ENCODE results near the gene PM20D2.

PM20D2 gene

GRCh38 chr6:89131599-89131998 is 14.3 kb upstream of the PM20D2 start:
- Histone ChIP-seq H2AFZ (ENCODE audit: low read depth, low read length) (no peak overlapping the region), H3K4me3 (ENCODE audit: low read length) (no peak overlapping the region), H3K27me3 (ENCODE audit: insufficient read depth, low read length) (no peaks in the 10 kb centered on the region), H3K9me3 (ENCODE audit: low read length) (peaks cover 6% of the 10 kb centered on the region), H3K36me3 (ENCODE audit: insufficient read depth, low read length) (no peaks in the 10 kb centered on the region), H3K4me1 (ENCODE audit: insufficient read depth, low read length) (no peaks in the 10 kb centered on the region)

- Histone ChIP-seq H3K36me3 (ENCODE audit: insufficient read depth, low read length) (no peaks in the 10 kb centered on the region), H3K9me3 (ENCODE audit: low read length) (peaks cover 6% of the 10 kb centered on the region), H3K4me1 (ENCODE audit: insufficient read depth, low read length) (no peaks in the 10 kb centered on the region), H3K4me3 (ENCODE audit: low read length) (no peak overlapping the region), H2AFZ (ENCODE audit: low read depth, low read length) (no peak overlapping the region), H3K27me3 (ENCODE audit: insufficient read depth, low read length) (no peaks in the 10 kb centered on the region)
These were observed 13.8 kb upstream of the PM20D2 start for GRCh38 chr6:89132057-89132456.

GRCh38 chr6:89133981-89134380 is 11.9 kb upstream of the PM20D2 start:
- Histone ChIP-seq H3K27me3 (ENCODE audit: insufficient read depth, low read length) (no peaks in the 10 kb centered on the region), H3K9me3 (ENCODE audit: low read length) (peaks cover 3% of the 10 kb centered on the region), H3K4me3 (ENCODE audit: low read length) (no peak overlapping the region), H2AFZ (ENCODE audit: low read depth, low read length) (no peak overlapping the region), H3K4me1 (ENCODE audit: insufficient read depth, low read length) (no peaks in the 10 kb centered on the region), H3K36me3 (ENCODE audit: insufficient read depth, low read length) (no peaks in the 10 kb centered on the region)

GRCh38 chr6:89134723-89135122 is 11.1 kb upstream of the PM20D2 start:
- no peak overlapping the region for H2AFZ ChIP-seq (ENCODE audit: low read depth, low read length)
- no peaks in the 10 kb centered on the region for H3K27me3 ChIP-seq (ENCODE audit: insufficient read depth, low read length)
- no peaks in the 10 kb centered on the region for H3K4me1 ChIP-seq (ENCODE audit: insufficient read depth, low read length)
- no peaks in the 10 kb centered on the region for H3K9me3 ChIP-seq (ENCODE audit: low read length)
- no peak overlapping the region for H3K4me3 ChIP-seq (ENCODE audit: low read length)
- H3K36me3 ChIP-seq (ENCODE audit: insufficient read depth, low read length) = no peaks in the 10 kb centered on the region

- Histone ChIP-seq H3K9me3 (ENCODE audit: low read length) (no peaks in the 10 kb centered on the region), H3K4me1 (ENCODE audit: insufficient read depth, low read length) (no peaks in the 10 kb centered on the region), H3K4me3 (ENCODE audit: low read length) (no peak overlapping the region), H3K27me3 (ENCODE audit: insufficient read depth, low read length) (no peaks in the 10 kb centered on the region), H3K36me3 (ENCODE audit: insufficient read depth, low read length) (peaks cover 2% of the 10 kb centered on the region), H2AFZ (ENCODE audit: low read depth, low read length) (no peak overlapping the region)
These were observed 7.7 kb upstream of the PM20D2 start for GRCh38 chr6:89138173-89138572.

GRCh38 chr6:89139509-89140346 is 6.1 kb upstream of the PM20D2 start:
- peaks cover 2% of the 10 kb centered on the region for H3K36me3 ChIP-seq (ENCODE audit: insufficient read depth, low read length)
- H2AFZ ChIP-seq (ENCODE audit: low read depth, low read length) = no peak overlapping the region
- no peak overlapping the region for H3K4me3 ChIP-seq (ENCODE audit: low read length)
- H3K4me1 ChIP-seq (ENCODE audit: insufficient read depth, low read length) = no peaks in the 10 kb centered on the region
- H3K27me3 ChIP-seq (ENCODE audit: insufficient read depth, low read length) = no peaks in the 10 kb centered on the region
- H3K9me3 ChIP-seq (ENCODE audit: low read length) = no peaks in the 10 kb centered on the region

GRCh38 chr6:89140347-89141156 is 5.3 kb upstream of the PM20D2 start:
- Histone ChIP-seq H3K27me3 (ENCODE audit: insufficient read depth, low read length) (no peaks in the 10 kb centered on the region), H3K4me3 (ENCODE audit: low read length) (no peak overlapping the region), H2AFZ (ENCODE audit: low read depth, low read length) (no peak overlapping the region), H3K9me3 (ENCODE audit: low read length) (no peaks in the 10 kb centered on the region), H3K4me1 (ENCODE audit: insufficient read depth, low read length) (no peaks in the 10 kb centered on the region), H3K36me3 (ENCODE audit: insufficient read depth, low read length) (peaks cover 2% of the 10 kb centered on the region)

GRCh38 chr6:89144354-89144906 is 1.4 kb upstream of the PM20D2 start:
- Histone ChIP-seq H3K36me3 (ENCODE audit: insufficient read depth, low read length) (peaks cover 4% of the 10 kb centered on the region), H3K4me3 (ENCODE audit: low read length) (no peak overlapping the region), H3K4me1 (ENCODE audit: insufficient read depth, low read length) (peaks cover 3% of the 10 kb centered on the region), H3K27me3 (ENCODE audit: insufficient read depth, low read length) (no peaks in the 10 kb centered on the region), H2AFZ (ENCODE audit: low read depth, low read length) (no peak overlapping the region), H3K9me3 (ENCODE audit: low read length) (no peaks in the 10 kb centered on the region)

GRCh38 chr6:89145091-89145955 is 532 bp upstream of the PM20D2 start:
- no peaks in the 10 kb centered on the region for H3K9me3 ChIP-seq (ENCODE audit: low read length)
- H3K4me3 ChIP-seq (ENCODE audit: low read length) = peak overlapping the region; percentile 48
- H3K4me1 ChIP-seq (ENCODE audit: insufficient read depth, low read length) = peaks cover 3% of the 10 kb centered on the region
- H3K36me3 ChIP-seq (ENCODE audit: insufficient read depth, low read length) = peaks cover 5% of the 10 kb centered on the region
- peak overlapping the region; percentile 76 for H2AFZ ChIP-seq (ENCODE audit: low read depth, low read length)
- no peaks in the 10 kb centered on the region for H3K27me3 ChIP-seq (ENCODE audit: insufficient read depth, low read length)

- H2AFZ ChIP-seq (ENCODE audit: low read depth, low read length) = peak overlapping the region; percentile 76
- H3K36me3 ChIP-seq (ENCODE audit: insufficient read depth, low read length) = peaks cover 2% of the 10 kb centered on the region
- no peaks in the 10 kb centered on the region for H3K27me3 ChIP-seq (ENCODE audit: insufficient read depth, low read length)
- H3K9me3 ChIP-seq (ENCODE audit: low read length) = no peaks in the 10 kb centered on the region
- H3K4me3 ChIP-seq (ENCODE audit: low read length) = peak overlapping the region; percentile 48
- H3K4me1 ChIP-seq (ENCODE audit: insufficient read depth, low read length) = peaks cover 3% of the 10 kb centered on the region
These were observed 1.2 kb downstream of the PM20D2 start for GRCh38 chr6:89146718-89147700.

GRCh38 chr6:89148016-89148750 is 2.3 kb downstream of the PM20D2 start:
- Histone ChIP-seq H3K4me3 (ENCODE audit: low read length) (no peak overlapping the region), H3K4me1 (ENCODE audit: insufficient read depth, low read length) (peaks cover 3% of the 10 kb centered on the region), H3K9me3 (ENCODE audit: low read length) (no peaks in the 10 kb centered on the region), H3K27me3 (ENCODE audit: insufficient read depth, low read length) (no peaks in the 10 kb centered on the region), H2AFZ (ENCODE audit: low read depth, low read length) (no peak overlapping the region), H3K36me3 (ENCODE audit: insufficient read depth, low read length) (peaks cover 2% of the 10 kb centered on the region)

Data from neuron (in vitro differentiated cells).